ENCODE results near the gene SIPA1.

- TF ChIP-seq GABPA (IDR thresholded peaks at IDR 0.05; ENCODE audit: borderline replicate concordance, insufficient read depth, low read length) (no peak), CTCF (IDR thresholded peaks at IDR 0.05; ENCODE audit: control extremely low read depth in 1 of 3, insufficient read depth in 1 of 3, low read depth in 1 of 3, low read length in 3 of 3) (no peak), USF2 (IDR thresholded peaks at IDR 0.05; ENCODE audit: low read length) (no peak), EZH2 (IDR thresholded peaks at IDR 0.05; ENCODE audit: low read depth, low read length, severe bottlenecking) (no peak), FOSL1 (IDR thresholded peaks at IDR 0.05; ENCODE audit: insufficient read depth, low read depth, low read length) (no peak), TAF1 (IDR thresholded peaks at IDR 0.05; ENCODE audit: low read depth, low read length) (no peak), SUZ12 (IDR thresholded peaks at IDR 0.05; ENCODE audit: low read length) (no peak), POLR2A (IDR thresholded peaks at IDR 0.05; ENCODE audit: control extremely low read depth in 1 of 2, low read depth in 2 of 2, low read length in 2 of 2) (no peak), POLR2AphosphoS5 (IDR thresholded peaks at IDR 0.05; ENCODE audit: low read depth, low read length) (no peak), CEBPB (IDR thresholded peaks at IDR 0.05; ENCODE audit: low read depth, low read length) (no peak), EGR1 (IDR thresholded peaks at IDR 0.05; ENCODE audit: borderline replicate concordance, low read depth, low read length) (no peak), RXRA (IDR thresholded peaks at IDR 0.05; ENCODE audit: insufficient read depth, low read depth, low read length) (no peak)
These were observed 12.0 kb downstream of the SIPA1 start for GRCh38 chr11:65649656-65650546.

Measured in H1 (cell line).